Measurements from ENCODE around the gene TIMM10B. TPM values are rescaled to one million over a fixed set of nuclear protein-coding genes. Genes with fewer than 3 reads are reported as not detected.

The TIMM10B gene
- total RNA-seq, 4 donors from 2014 or later, result 10.0 to 14.5 (median 12.4) TPM

DNA sequence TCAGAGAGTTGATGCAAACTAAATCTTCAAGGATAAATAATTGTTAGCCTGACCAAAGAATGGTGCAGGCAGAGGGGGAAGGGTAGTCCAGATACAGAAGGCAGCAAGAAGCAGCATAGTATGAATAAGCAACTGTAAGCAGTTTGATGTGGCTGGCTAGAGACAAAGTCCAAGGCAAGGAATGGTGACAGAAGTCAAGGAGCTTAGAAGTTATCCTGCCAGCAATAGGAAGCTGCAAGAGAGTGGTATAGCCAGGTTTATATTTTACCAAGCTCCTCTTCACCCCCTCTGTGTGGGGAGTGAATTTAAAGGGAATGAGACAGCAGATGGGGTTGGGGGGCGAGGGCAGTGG is 22.2 kb upstream of the TIMM10B start:
- no peak for DNase-seq
- peaks cover 0 to 2% of the 10 kb centered on the region in 2 donors for H3K4me1 ChIP-seq
- in situ Hi-C loops (cut with MboI; ENCODE audit: low sequenced_read_pairs in 4 of 4) (no loop called here), intact Hi-C loops (cut with DNase I; ENCODE audit: low total_unique reads) (no loop called here)
- no peak overlapping the region for H3K27ac ChIP-seq
- no peaks in the 10 kb centered on the region for H3K9me3 ChIP-seq
- peaks cover 0 to 36% of the 10 kb centered on the region in 2 donors for H3K36me3 ChIP-seq
- no peaks in the 10 kb centered on the region for H3K27me3 ChIP-seq
- H3K4me3 ChIP-seq, result no peak overlapping the region
- no peak for ATAC-seq
- TF ChIP-seq, protein P1, sequence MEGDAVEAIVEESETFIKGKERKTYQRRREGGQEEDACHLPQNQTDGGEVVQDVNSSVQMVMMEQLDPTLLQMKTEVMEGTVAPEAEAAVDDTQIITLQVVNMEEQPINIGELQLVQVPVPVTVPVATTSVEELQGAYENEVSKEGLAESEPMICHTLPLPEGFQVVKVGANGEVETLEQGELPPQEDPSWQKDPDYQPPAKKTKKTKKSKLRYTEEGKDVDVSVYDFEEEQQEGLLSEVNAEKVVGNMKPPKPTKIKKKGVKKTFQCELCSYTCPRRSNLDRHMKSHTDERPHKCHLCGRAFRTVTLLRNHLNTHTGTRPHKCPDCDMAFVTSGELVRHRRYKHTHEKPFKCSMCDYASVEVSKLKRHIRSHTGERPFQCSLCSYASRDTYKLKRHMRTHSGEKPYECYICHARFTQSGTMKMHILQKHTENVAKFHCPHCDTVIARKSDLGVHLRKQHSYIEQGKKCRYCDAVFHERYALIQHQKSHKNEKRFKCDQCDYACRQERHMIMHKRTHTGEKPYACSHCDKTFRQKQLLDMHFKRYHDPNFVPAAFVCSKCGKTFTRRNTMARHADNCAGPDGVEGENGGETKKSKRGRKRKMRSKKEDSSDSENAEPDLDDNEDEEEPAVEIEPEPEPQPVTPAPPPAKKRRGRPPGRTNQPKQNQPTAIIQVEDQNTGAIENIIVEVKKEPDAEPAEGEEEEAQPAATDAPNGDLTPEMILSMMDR (IDR thresholded peaks at IDR 0.05 in 4 of 5, conservative IDR thresholded peaks at IDR 0.05 in 1 of 5), result no peak
- no peak for TF ChIP-seq POLR2A (IDR thresholded peaks at IDR 0.05)

DNA sequence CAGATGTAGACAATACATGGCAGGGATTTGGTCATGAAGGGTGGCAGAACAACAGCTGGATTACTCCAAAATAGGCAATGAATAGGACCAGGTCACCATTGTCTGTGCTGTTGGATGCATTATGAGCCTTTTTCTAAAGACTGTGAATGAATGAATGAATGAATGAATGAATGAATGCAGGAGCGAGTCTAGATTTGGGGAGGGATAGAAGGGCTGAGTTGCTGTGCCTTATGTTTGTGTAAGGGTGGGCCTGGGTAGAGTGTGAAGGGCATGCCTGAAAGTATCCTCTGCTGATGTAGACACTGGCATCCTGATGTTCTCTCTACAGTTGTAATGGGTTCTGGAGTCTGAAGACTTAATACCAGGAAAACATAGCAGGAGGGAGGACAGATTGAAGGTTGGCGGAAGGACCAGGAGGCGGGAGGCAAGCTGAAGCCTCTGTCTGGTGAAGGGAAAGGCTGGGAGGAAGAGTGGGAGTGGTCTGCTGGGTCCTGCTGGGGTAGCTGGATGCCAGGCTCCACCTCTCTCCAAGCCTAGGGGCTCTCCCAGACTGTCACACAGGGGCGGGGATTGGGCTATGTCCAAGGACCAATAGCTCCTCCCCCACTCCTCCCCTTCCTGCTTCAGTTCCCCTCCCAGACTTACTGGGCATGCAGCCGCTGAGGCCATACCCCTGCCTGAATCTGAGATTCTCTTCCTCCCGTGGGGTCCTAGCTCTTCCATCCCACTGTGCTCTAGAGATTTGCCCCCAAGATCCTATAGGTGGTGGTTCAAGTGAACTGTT is 12.4 kb upstream of the TIMM10B start:
- Histone ChIP-seq H3K4me3 (no peak overlapping the region), H3K9me3 (no peaks in the 10 kb centered on the region), H3K36me3 (peaks cover 0 to 10% of the 10 kb centered on the region in 2 donors), H3K4me1 (peaks cover 14 to 20% of the 10 kb centered on the region in 2 donors), H3K27ac (peak overlapping the region in 3 of 4 donors; percentile 40 to 53 (median 52)), H3K27me3 (no peaks in the 10 kb centered on the region)
- in situ Hi-C loops (cut with MboI; ENCODE audit: low sequenced_read_pairs in 4 of 4), result no loop called here
- TF ChIP-seq POLR2A (IDR thresholded peaks at IDR 0.05), result no peak
- TF ChIP-seq, protein P1 (IDR thresholded peaks at IDR 0.05 in 4 of 5, conservative IDR thresholded peaks at IDR 0.05 in 1 of 5), result no peak
- DNase-seq, result peak; percentile 61 to 70
- ATAC-seq, result peak; percentile 38 to 46
- intact Hi-C loops (cut with DNase I; ENCODE audit: low total_unique reads), result no loop called here

DNA sequence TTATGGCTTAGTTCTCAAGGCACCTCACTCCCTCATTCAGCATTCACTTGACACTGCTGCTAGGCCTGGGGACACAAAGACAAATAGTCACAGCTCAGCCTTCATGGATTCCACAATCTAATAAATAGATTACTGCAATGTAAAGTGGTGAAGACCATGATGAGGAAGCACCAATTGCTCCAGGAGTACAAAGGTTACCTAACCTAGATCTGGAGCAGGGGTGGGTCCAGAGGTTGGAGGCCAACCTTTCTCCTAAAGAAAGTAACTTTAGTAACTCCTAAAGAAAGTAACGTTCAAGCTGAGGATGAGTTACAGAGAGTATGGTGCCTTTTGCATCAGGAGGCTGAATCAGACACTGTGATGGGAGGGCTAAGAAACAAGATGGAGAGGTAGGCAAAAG is 11.7 kb upstream of the TIMM10B start:
- Histone ChIP-seq H3K4me1 (peaks cover 14 to 25% of the 10 kb centered on the region in 2 donors), H3K36me3 (peaks cover 0 to 3% of the 10 kb centered on the region in 2 donors), H3K27me3 (no peaks in the 10 kb centered on the region), H3K27ac (peak overlapping the region in 3 of 4 donors; percentile 40 to 53 (median 52)), H3K9me3 (no peaks in the 10 kb centered on the region), H3K4me3 (no peak overlapping the region)
- in situ Hi-C loops (cut with MboI; ENCODE audit: low sequenced_read_pairs in 4 of 4), result no loop called here
- no peak for DNase-seq
- no peak for TF ChIP-seq POLR2A (IDR thresholded peaks at IDR 0.05)
- TF ChIP-seq, protein P1 (IDR thresholded peaks at IDR 0.05 in 4 of 5, conservative IDR thresholded peaks at IDR 0.05 in 1 of 5), result no peak
- intact Hi-C loops (cut with DNase I; ENCODE audit: low total_unique reads), result no loop called here
- no peak for ATAC-seq

DNA sequence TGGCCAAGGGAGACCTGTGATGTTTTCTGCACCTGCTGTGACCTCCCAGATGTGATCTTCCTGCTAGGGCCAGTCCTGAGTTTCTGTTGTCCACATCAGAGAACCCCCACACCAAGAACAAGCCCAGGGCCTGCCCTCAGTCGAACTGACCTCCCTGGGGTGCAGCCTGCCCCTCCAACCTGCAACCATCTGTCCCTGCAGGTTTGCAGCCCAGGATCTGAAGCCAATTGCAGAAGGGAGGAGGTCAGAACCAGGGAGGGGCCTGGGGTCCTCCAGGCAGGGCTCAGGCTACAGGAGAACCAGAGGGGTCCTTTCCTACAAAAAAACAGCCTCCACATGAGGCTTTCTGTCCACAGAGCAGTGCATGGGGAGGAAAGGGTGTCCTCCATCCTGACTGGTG is 8.4 kb upstream of the TIMM10B start:
- peak overlapping the region; percentile 75 to 94 (median 80) for H3K4me3 ChIP-seq
- H3K27me3 ChIP-seq, result no peaks in the 10 kb centered on the region
- DNase-seq (no peak), ATAC-seq (no peak)
- peak overlapping the region; percentile 87 to 99 (median 92) for H3K27ac ChIP-seq
- peaks cover 0 to 13% of the 10 kb centered on the region in 2 donors for H3K36me3 ChIP-seq
- intact Hi-C loops (cut with DNase I; ENCODE audit: low total_unique reads), result loop anchor here (1.0 to 2.0 kb wide), 2 partner anchors 54 to 82 kb away; partner anchors contain the start of genes APBB1 and SMPD1
- H3K9me3 ChIP-seq, result no peaks in the 10 kb centered on the region
- H3K4me1 ChIP-seq, result peaks cover 14 to 15% of the 10 kb centered on the region in 2 donors
- TF ChIP-seq POLR2A (IDR thresholded peaks at IDR 0.05), result no peak
- TF ChIP-seq, protein P1 (IDR thresholded peaks at IDR 0.05 in 4 of 5, conservative IDR thresholded peaks at IDR 0.05 in 1 of 5), result no peak
- in situ Hi-C loops (cut with MboI; ENCODE audit: low sequenced_read_pairs in 4 of 4), result loop anchor here in 1 of 4 donors (10.0 kb wide), 1 partner anchor 132 kb away; the partner anchor contains the start of genes ILK and RRP8

All from gastrocnemius medialis (tissue), 4 donors.